ENCODE measurements around the gene FOXE3.

Gene FOXE3

DNA sequence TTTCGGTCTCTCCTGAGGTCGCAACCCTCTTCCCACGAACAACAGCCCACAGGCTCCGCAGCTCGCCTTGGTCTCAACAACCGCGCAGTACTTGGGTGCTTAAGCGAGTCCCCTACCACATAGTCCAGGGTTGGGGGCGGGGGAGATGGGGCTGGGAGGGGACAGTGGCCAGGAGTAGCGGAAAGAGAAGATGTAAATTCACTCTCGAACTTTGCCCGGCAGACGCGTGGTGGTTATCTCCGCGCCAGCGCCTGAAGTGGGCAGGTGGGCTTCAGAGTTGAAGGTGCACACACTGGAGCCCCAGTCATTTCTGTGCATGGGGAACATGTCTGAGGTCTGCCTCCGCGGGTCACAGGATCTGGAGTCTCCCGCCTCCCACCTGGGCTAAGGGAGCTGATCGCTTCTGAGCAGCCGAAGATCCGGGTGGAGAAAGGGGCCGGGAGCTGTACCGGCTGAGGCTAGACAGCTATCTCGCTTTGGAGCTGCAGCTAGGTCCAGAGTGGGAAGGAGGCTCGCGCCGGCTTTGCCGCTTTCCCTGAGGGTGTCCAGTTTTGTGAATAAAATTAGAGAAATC, 17.5 kb downstream of the FOXE3 start:
- Histone ChIP-seq H3K4me1 (peaks cover 5% of the 10 kb centered on the region), H3K4me3 (no peak overlapping the region), H3K9me3 (no peaks in the 10 kb centered on the region), H3K27me3 (ENCODE audit: low read depth) (no peaks in the 10 kb centered on the region), H3K36me3 (replicated peaks) (peaks cover 21% of the 10 kb centered on the region)
- in situ Hi-C loops (cut with MboI; ENCODE audit: low sequenced_read_pairs): loop anchor here (5.0 kb wide), 1 partner anchor 279 kb away; no protein-coding TSS in a partner anchor
- DNase-seq (ENCODE audit: low spot score in 2 of 2): no peak

DNA sequence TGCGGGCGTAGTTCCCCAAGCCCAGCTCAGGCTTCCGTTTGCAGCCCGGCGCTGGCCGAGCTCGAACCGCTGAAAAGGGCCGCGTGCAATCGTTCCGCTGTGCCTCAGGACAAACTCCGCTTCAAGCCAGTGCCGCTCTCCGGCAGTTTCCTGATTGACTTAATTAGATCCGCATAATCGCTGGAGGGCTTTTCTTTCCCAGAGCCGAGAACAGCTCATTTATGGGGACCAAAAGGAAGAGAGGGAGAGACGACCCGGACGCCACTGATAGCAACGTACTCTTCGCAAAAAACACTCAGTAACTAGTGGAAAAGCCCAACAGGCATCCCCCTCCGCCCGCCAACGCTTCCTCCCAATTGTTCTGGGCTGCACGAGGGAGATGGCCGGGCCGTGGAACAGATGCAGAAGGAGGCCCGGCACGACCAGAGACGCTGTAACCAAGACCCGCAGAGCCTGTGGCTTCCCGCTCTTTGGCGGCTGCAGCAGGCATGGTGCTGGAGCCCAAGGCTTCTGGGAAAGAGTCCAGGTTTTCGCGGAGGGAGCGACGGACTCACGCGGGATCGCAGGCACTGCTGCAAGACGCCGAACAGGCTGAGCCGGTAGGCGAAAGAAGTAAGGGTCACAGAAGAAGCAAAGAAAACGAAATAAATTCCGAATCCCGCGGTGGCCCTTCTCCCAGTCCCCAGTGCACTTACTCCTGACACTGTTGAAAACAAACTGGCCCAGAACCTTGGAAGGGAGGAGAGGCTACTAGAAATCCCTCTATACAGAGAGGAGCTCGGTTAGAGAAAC, 18.2 kb downstream of the FOXE3 start:
- in situ Hi-C loops (cut with MboI; ENCODE audit: low sequenced_read_pairs): loop anchor here (5.0 kb wide), 1 partner anchor 278 kb away; no protein-coding TSS in a partner anchor
- Histone ChIP-seq H3K27me3 (ENCODE audit: low read depth) (no peaks in the 10 kb centered on the region), H3K9me3 (no peaks in the 10 kb centered on the region), H3K4me1 (peaks cover 5% of the 10 kb centered on the region), H3K4me3 (no peak overlapping the region), H3K36me3 (replicated peaks) (peaks cover 21% of the 10 kb centered on the region)
- DNase-seq (ENCODE audit: low spot score in 2 of 2): no peak

DNA sequence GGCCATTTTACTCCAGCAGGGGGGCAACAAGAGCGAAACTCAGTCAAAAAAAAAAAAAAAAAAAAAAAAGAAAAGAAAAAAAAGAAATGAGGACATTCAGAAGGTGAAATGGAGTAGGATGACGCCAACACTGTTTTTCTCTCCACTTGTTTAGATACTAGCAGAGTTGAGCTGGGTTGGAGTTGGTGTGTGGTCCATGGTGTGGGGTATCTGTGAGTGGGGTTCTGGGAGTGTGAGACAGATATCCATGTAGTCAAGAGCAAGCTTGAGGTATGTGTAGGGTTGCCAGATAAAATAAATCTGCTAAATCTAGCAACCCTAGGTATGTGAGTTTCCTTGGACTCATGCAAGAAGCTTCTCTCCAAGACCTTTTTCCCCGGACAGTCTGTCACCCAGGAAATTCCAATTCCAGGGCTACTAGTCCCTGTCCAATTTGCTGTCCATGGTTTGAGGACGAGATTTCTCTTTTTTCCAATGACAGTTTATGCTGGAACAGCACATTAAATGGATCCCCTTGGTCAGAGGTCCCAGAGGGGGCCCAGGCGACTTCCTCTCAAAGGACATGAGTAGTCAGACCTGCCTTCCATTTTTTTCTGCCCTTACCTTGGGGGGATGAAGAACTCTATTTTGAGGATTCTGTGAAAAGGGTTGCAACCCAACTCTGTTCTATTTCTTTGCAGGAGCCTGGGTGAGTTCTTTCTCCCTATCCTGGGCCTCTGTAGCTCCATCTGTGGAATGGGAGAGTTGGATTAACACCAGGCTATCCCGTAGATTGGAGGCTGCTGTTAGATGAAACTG, 19.6 kb downstream of the FOXE3 start:
- H3K9me3 ChIP-seq: no peaks in the 10 kb centered on the region
- in situ Hi-C loops (cut with MboI; ENCODE audit: low sequenced_read_pairs): no loop called here
- no peaks in the 10 kb centered on the region for H3K27me3 ChIP-seq (ENCODE audit: low read depth)
- H3K4me1 ChIP-seq: peaks cover 5% of the 10 kb centered on the region
- peak overlapping the region; percentile 60 for H3K4me3 ChIP-seq
- H3K36me3 ChIP-seq (replicated peaks): peaks cover 21% of the 10 kb centered on the region
- DNase-seq (ENCODE audit: low spot score in 2 of 2): no peak

DNA sequence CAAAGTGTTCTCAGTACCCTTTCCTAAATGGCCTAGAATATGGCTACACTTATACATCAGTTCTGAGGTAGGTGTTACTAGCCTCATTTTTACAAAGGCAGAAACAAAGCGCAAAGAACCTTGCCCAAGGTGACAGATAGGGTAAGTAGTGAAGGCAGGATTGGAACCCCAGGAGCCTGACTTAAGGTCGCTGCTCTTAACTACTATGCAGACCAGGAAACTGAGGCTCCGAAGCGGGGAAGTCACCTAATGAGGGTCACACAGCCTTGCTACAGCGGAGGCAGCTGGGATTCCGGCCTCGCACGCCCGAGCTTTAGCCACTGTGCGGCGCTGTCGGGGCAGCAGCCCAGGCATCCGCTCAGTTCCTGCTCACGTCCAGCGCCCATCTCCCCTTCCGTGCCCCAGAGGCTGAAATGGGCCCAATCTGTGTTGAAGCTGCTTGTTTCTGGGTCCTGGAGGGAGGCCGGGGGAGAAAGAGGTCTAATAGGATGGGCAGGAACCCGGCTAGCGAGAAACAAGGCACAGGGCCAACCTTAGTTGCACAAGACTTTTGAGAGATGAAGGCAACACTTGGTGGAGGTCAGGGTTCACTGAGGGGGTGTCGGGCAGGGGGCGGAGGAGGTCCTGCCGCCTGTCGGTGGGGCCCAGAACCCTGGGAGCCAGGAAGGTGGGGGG, 20.4 kb downstream of the FOXE3 start:
- peaks cover 5% of the 10 kb centered on the region for H3K4me1 ChIP-seq
- no peaks in the 10 kb centered on the region for H3K27me3 ChIP-seq (ENCODE audit: low read depth)
- H3K4me3 ChIP-seq: peak overlapping the region; percentile 60
- in situ Hi-C loops (cut with MboI; ENCODE audit: low sequenced_read_pairs): no loop called here
- peak; percentile 75 to 87 for DNase-seq (ENCODE audit: low spot score in 2 of 2)
- peaks cover 21% of the 10 kb centered on the region for H3K36me3 ChIP-seq (replicated peaks)
- H3K9me3 ChIP-seq: no peaks in the 10 kb centered on the region

DNA sequence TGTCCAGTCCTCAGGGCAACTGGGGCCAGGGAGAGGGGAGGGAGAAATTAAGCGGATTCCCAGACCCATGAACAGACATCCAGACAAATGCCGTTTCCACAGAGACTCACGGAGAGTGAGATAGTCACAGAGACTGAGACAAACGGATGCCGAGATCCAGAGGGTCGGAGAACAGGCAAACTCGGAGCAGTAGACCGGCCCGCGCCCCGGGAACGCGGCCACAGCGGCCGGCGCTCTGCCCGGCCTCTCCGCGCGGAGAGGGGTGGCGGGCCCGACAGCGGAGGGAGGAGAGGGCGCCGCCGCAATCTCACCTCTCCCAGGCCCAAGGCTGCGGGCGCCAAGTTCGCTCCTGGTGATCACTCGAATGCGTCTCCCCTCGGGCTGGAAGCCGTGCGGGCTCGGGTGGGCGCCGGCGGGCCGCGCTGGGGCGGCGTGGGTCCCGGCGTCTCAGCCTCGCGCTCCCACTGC, 20.9 kb downstream of the FOXE3 start:
- in situ Hi-C loops (cut with MboI; ENCODE audit: low sequenced_read_pairs): no loop called here
- peak in 1 of 2 experiments; percentile 30 for DNase-seq (ENCODE audit: low spot score in 2 of 2)
- H3K27me3 ChIP-seq (ENCODE audit: low read depth): no peaks in the 10 kb centered on the region
- H3K9me3 ChIP-seq: no peaks in the 10 kb centered on the region
- peak overlapping the region; percentile 60 for H3K4me3 ChIP-seq
- H3K36me3 ChIP-seq (replicated peaks): peaks cover 21% of the 10 kb centered on the region
- H3K4me1 ChIP-seq: peaks cover 5% of the 10 kb centered on the region

DNA sequence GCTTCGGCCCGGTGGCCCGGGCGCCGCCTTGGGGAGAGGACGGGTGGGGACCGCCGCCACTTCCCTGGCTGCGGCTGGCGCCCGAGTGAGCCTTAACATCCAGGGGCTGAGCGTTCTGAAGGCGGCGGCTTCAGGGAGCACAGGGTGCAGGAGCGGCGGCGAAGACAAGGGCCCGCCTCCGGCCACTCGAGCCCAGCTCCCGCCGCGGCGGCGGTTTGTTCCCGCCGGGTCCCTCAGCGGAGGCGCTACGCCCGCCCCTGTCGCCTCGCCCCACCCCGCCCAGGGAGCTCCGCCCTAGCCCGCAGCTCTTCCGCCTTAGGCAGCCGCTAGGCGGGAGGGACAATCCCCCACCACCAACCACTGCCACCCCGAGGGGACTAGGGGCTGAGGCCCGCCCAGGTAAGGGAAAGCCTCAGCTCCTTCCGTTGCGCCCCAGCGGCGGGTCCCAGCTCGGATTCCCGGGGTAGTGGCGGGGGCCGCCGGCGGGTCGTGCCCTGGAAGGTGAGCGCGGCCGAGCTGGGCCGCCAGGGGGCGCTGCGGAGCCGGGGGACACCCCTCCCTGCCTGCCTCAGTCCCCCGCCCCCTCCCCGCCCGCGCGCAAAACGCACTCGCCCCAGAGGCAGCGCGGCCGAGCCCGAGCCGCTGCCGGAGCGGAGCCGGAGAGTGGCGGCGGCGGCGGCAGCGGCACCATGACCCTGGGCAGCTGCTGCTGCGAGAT, 21.5 kb downstream of the FOXE3 start, which contains the start of gene FOXD2:
FOXD2 (plus strand) TSS at position 598 of the 718 bp plus-strand sequence; CDS start at position 690, 92 bp downstream.
- Histone ChIP-seq H3K9me3 (no peaks in the 10 kb centered on the region), H3K4me3 (peak within 1 kb of the TSS; percentile 60), H3K4me1 (peaks cover 5% of the 10 kb centered on the region), H3K27me3 (ENCODE audit: low read depth) (no peaks in the 10 kb centered on the region), H3K36me3 (replicated peaks) (peaks cover 21% of the 10 kb centered on the region)
- in situ Hi-C loops (cut with MboI; ENCODE audit: low sequenced_read_pairs): no loop called here
- DNase-seq (ENCODE audit: low spot score in 2 of 2): peak; percentile 87 to 95

DNA sequence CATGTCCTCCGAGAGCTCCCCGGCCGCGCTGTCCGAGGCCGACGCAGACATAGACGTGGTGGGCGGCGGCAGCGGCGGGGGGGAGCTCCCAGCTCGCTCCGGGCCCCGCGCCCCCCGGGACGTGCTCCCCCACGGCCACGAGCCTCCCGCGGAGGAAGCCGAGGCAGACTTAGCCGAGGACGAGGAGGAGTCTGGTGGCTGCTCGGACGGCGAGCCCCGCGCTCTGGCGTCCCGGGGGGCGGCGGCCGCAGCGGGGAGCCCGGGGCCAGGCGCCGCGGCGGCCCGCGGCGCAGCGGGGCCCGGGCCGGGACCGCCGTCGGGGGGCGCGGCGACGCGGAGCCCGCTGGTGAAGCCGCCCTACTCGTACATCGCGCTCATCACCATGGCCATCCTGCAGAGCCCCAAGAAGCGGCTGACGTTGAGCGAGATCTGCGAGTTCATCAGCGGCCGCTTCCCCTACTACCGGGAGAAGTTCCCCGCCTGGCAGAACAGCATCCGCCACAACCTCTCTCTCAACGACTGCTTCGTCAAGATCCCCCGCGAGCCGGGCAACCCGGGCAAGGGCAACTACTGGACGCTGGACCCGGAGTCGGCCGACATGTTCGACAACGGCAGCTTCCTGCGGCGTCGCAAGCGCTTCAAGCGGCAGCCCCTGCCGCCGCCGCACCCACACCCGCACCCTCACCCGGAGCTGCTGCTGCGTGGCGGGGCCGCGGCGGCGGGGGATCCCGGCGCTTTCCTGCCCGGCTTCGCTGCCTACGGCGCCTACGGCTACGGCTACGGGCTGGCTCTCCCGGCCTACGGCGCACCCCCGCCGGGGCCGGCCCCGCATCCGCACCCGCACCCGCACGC, 22.3 kb downstream of the FOXE3 start:
- H3K36me3 ChIP-seq (replicated peaks): peaks cover 18% of the 10 kb centered on the region
- peaks cover 5% of the 10 kb centered on the region for H3K4me1 ChIP-seq
- no peaks in the 10 kb centered on the region for H3K9me3 ChIP-seq
- H3K4me3 ChIP-seq: peak overlapping the region; percentile 60
- DNase-seq (ENCODE audit: low spot score in 2 of 2): peak in 1 of 2 experiments; percentile 23
- in situ Hi-C loops (cut with MboI; ENCODE audit: low sequenced_read_pairs): no loop called here
- H3K27me3 ChIP-seq (ENCODE audit: low read depth): no peaks in the 10 kb centered on the region

DNA sequence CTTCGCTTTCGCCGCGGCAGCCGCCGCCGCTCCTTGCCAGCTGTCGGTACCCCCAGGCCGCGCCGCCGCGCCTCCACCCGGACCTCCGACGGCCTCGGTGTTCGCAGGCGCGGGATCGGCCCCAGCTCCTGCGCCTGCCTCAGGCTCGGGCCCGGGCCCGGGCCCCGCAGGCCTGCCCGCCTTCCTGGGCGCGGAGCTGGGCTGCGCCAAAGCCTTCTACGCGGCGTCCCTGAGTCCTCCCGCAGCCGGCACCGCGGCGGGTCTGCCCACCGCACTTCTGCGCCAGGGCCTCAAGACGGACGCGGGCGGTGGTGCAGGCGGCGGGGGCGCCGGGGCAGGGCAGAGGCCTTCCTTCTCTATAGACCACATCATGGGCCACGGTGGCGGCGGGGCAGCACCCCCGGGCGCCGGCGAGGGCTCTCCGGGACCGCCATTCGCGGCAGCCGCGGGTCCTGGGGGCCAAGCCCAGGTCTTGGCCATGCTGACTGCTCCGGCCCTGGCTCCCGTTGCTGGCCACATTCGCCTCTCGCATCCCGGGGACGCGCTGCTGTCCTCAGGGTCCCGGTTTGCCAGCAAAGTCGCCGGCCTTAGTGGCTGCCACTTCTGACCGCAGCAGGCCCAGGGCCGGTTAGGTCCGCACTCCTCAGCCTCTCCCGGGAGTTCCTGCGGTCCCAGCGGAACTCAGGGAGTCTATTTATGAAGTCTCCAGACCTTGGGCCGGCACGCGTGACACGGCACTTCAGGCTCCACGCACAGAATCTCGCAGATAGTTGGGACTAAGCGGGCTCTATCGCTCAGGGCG, 23.1 kb downstream of the FOXE3 start:
- peaks cover 5% of the 10 kb centered on the region for H3K4me1 ChIP-seq
- in situ Hi-C loops (cut with MboI; ENCODE audit: low sequenced_read_pairs): no loop called here
- peaks cover 13% of the 10 kb centered on the region for H3K36me3 ChIP-seq (replicated peaks)
- no peak for DNase-seq (ENCODE audit: low spot score in 2 of 2)
- no peaks in the 10 kb centered on the region for H3K9me3 ChIP-seq
- H3K27me3 ChIP-seq (ENCODE audit: low read depth): peaks cover under 1% of the 10 kb centered on the region; the same call in 1 of the 2 replicates
- no peak overlapping the region for H3K4me3 ChIP-seq

DNA sequence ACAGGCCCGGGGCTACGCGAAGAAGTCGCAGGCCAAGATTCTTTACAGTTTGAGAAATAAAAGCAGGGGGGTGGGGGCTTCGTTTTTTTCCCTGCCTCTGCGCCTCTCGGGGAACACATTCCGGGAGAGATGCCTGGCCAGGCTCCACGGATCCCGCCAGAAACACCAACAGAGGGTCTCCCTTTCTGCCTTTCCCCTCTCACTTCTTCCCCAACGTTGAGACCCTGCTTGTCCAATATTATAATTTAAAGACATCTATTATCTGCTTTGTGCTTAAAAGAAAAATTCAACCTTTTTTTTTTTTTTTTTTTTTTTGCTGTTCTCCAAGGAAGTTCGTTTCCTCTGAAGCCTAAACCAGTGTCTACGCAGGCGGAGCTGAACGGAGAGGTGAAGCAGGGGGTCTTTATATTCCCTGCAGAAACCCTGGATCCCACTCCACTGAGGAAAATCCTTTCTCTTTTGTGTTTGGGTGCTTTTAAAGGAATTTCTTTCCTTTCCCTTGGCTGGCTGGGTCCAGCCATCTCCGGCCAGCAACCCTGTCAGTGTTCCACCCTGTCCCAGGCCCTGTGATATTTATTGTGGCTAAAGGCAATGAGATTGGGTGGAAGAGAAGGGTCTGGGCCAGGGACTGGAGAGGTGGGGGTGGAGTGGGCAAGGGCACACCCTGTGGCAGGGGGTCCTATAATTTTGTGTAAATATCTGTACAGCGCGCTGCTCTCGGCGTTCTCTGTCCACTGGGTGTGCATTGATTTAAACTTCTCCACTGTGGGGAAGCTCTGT, 23.9 kb downstream of the FOXE3 start:
- no peaks in the 10 kb centered on the region; the same call in 1 of the 2 replicates for H3K9me3 ChIP-seq
- no peak overlapping the region for H3K4me3 ChIP-seq
- no peak for DNase-seq (ENCODE audit: low spot score in 2 of 2)
- peaks cover 9% of the 10 kb centered on the region for H3K36me3 ChIP-seq (replicated peaks)
- in situ Hi-C loops (cut with MboI; ENCODE audit: low sequenced_read_pairs): no loop called here
- peaks cover 5% of the 10 kb centered on the region for H3K4me1 ChIP-seq
- peaks cover 8% of the 10 kb centered on the region for H3K27me3 ChIP-seq (ENCODE audit: low read depth)

DNA sequence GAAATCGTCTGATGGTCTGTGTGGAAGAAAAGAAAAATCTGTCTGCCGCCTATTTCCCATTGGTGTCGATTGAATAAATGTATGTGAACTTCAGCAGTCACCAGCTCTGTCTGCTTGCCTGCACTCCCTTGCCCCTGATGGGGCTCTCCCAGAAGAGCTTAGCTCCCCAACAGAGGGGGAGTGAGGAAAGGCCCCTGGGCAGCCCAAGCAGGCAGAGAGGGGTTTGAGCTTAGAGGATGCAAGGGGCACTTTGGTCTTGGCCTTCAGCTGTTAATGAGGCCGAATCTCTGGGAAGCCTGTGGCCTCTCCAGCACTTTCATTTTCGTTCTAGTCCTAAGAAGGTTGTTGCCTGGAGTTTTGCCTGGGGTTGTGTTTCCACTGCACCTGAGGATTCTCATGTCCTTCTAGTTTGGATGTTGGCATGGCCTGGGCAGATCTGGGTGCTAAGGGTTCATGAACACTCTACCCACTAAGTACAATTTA, 24.6 kb downstream of the FOXE3 start:
- H3K36me3 ChIP-seq (replicated peaks): peaks cover 7% of the 10 kb centered on the region
- H3K4me1 ChIP-seq: peaks cover 5% of the 10 kb centered on the region
- H3K27me3 ChIP-seq (ENCODE audit: low read depth): peaks cover 13% of the 10 kb centered on the region
- in situ Hi-C loops (cut with MboI; ENCODE audit: low sequenced_read_pairs): no loop called here
- H3K4me3 ChIP-seq: no peak overlapping the region
- H3K9me3 ChIP-seq: peaks cover 4% of the 10 kb centered on the region; the same call in 1 of the 2 replicates
- no peak for DNase-seq (ENCODE audit: low spot score in 2 of 2)

Measured in HAP-1 (cell line).